HepG2 (cell line): Measurements from ENCODE around the gene PDIK1L. TPM values are rescaled to one million over a fixed set of nuclear protein-coding genes. Genes with fewer than 3 reads are reported as not detected.

Source experiments
- CREB1 ChIP-seq, 2 experiments: fragments of 450-650 bp in 1 of 2; IDR thresholded peaks; 2 replicates each; pipeline ENCODE4 v1.6.1; 2016 to 2017; ENCODE audit warnings: control low read depth in 1 of 2, mild to moderate bottlenecking in 1 of 2, missing compliant biosample characterization in 1 of 2, missing genetic modification characterization in 1 of 2
- CREB3 ChIP-seq: sonication (generic); formaldehyde crosslinking; IDR thresholded peaks from 2 replicates; pipeline ENCODE4 v1.5.0; 2020; ENCODE audit warnings: missing genetic modification reagents
- FOSL1 ChIP-seq: sonication (generic); formaldehyde crosslinking; IDR thresholded peaks from 2 replicates; pipeline ENCODE4 v1.9.0; 2021; ENCODE audit warnings: missing genetic modification reagents, borderline replicate concordance
- FOXP1 ChIP-seq, 2 experiments: fragments of 450-650 bp in 1 of 2; IDR thresholded peaks; 2 replicates each; pipeline ENCODE4 v1.6.1; 2017 to 2018; ENCODE audit warnings: antibody characterized with exemption in 1 of 2
- JUND ChIP-seq: sonication (generic); formaldehyde crosslinking; IDR thresholded peaks from 2 replicates; pipeline ENCODE4 v1.8.0; 2022; ENCODE audit warnings: mild to moderate bottlenecking, missing genetic modification reagents
- KDM5A ChIP-seq: fragments of 200-600 bp; sonication (generic); IDR thresholded peaks from 2 replicates; pipeline ENCODE4 v1.7.0; 2018; ENCODE audit warnings: antibody characterized with exemption, mild to moderate bottlenecking, low read length, borderline replicate concordance
- NPAS2 ChIP-seq: sonication (generic); formaldehyde crosslinking; IDR thresholded peaks from 2 replicates; pipeline ENCODE4 v1.8.0; 2022; ENCODE audit warnings: mild to moderate bottlenecking, missing genetic modification reagents, borderline replicate concordance
- SALL2 ChIP-seq: sonication (generic); formaldehyde crosslinking; IDR thresholded peaks from 2 replicates; pipeline ENCODE4 v1.8.1; 2023; ENCODE audit warnings: mild to moderate bottlenecking, missing genetic modification reagents, inconsistent platforms
- THYN1 ChIP-seq: sonication (generic); formaldehyde crosslinking; IDR thresholded peaks from 2 replicates; pipeline ENCODE4 v1.8.1; 2023; ENCODE audit warnings: low read depth, mild to moderate bottlenecking, moderate library complexity, missing genetic modification reagents, borderline replicate concordance
- ZBTB25 ChIP-seq: IDR thresholded peaks from 2 replicates; pipeline ENCODE4 v1.6.1; 2018; ENCODE audit warnings: missing genetic modification reagents
- ZBTB46 ChIP-seq: sonication (generic); formaldehyde crosslinking; IDR thresholded peaks from 2 replicates; pipeline ENCODE4 v1.4.0; 2020; ENCODE audit warnings: mild to moderate bottlenecking, missing genetic modification reagents, borderline replicate concordance
- ZMYM4 ChIP-seq: sonication (generic); formaldehyde crosslinking; IDR thresholded peaks from 2 replicates; pipeline ENCODE4 v1.8.1; 2023; ENCODE audit warnings: mild to moderate bottlenecking, missing genetic modification reagents
- ZNF296 ChIP-seq: sonication (generic); formaldehyde crosslinking; conservative IDR thresholded peaks from 2 replicates; pipeline ENCODE4 v1.5.0; 2020; ENCODE audit warnings: mild to moderate bottlenecking, missing genetic modification reagents
- polyA plus RNA-seq, 8 experiments: library from polyadenylated mRNA; depleted of rRNA in 3 of 8; stranded (reverse) in 7 of 8; unstranded in 1 of 8; fragments of >200 nt; fragmentation: Illumina TruSeq in 4 of 8; extraction: Trizol in 4 of 8; gene quantifications; 2 replicates each; pipeline versions ENCODE4 v1.2.1 to v1.2.3, GENCODE V29; 2011 to 2016; ENCODE audit warnings: low read depth in 4 of 8, missing spikeins in 1 of 8, mixed read lengths in 1 of 8; ENCODE audit not compliant: insufficient read depth in 1 of 8
- total RNA-seq, 5 experiments: library from RNA; depleted of rRNA; stranded (reverse); fragments of >200 nt; fragmentation: Illumina TruSeq; extraction: Trizol; gene quantifications; 2 replicates each; pipeline ENCODE4 v1.2.3, GENCODE V29; 2016; ENCODE audit warnings: low read depth in 1 of 5
- TF ChIP-seq, protein P1 (sequence below): sonication (generic); formaldehyde crosslinking; IDR thresholded peaks from 2 replicates; pipeline ENCODE4 v1.8.0; 2022; ENCODE audit warnings: mild to moderate bottlenecking, missing genetic modification reagents, borderline replicate concordance
- TF ChIP-seq, protein P2 (sequence below): sonication (generic); formaldehyde crosslinking; IDR thresholded peaks from 2 replicates; pipeline ENCODE4 v1.9.0; 2022; ENCODE audit warnings: missing genetic modification reagents, mild to moderate bottlenecking, borderline replicate concordance
- TF ChIP-seq, protein P3 (sequence below): sonication (generic); formaldehyde crosslinking; IDR thresholded peaks from 2 replicates; pipeline ENCODE4 v1.5.1; 2020; ENCODE audit warnings: missing genetic modification reagents, mild to moderate bottlenecking, borderline replicate concordance

PDIK1L gene
- total and polyA plus RNA-seq, 2 of the 13 experiments (the other 11 are each of a cell fraction or from before 2014, with no cell fraction given) = 1.9 to 4.6 TPM

DNA sequence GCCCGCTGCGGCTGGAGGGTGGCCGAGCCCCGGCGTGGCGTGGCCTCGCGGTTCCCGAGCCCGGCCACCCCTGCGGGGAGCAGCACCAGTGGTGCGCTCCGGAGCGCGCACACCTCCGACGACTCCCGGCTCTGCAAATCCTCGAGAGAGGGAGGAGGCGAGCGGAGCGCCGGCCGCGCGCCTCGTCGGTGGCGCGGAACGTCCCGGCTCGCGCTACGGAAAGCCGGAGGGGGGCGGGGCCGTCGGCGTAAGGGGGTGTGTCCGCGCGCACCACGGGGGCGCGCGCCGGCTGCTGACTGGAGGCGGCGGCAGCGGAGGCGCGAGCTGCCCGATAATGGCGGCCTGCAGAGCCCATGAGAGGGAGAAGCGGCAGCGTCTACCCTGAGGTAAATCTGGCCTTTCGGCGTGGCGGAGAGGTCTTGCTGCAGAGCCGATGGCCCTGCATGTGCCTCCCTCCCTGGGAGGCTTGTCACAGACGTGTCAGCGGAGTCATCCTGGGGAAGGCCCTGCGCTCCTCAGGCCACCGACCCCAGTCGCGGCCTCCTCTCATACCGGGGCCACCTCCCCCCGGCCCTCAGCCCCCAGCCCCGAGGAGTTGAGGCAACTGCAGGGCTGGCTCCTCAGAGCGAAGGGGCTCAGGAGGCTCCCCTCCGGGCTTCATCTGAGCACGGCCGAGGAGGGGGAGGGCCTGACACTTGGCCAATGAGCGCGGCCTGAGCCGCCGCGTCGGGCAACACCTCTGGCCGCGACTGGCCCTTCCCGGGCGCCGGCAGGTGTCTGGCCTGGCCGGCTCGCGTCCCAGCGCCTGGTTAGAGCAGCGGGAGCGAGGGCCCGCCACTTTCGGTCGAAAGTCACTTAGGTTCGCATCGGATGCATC, at the start of gene PDIK1L (continued):
- TF ChIP-seq ZBTB25 (CRISPR knock-in tag) (0 out of 2 replicates have a peak, but pooled peaks have one; percentile 13), ZBTB46 (no peak), NPAS2 (no peak), FOSL1 (no peak), CREB3 (CRISPR knock-in tag) (peak; percentile 26; the same call in 1 of the 2 replicates), ZNF296 (no peak), FOXP1 (IDR thresholded peaks at IDR 0.05) (no peak), FOXP1 (CRISPR knock-in tag; IDR thresholded peaks at IDR 0.05) (no peak), KDM5A (peak; percentile 81), SALL2 (CRISPR knock-in tag) (no peak), ZMYM4 (CRISPR knock-in tag) (no peak), CREB1 (IDR thresholded peaks at IDR 0.05) (peak; percentile 30; the same call in 1 of the 2 replicates), CREB1 (CRISPR knock-in tag; IDR thresholded peaks at IDR 0.05) (peak; percentile 75), JUND (CRISPR knock-in tag) (no peak), THYN1 (CRISPR knock-in tag) (no peak)
- TF ChIP-seq, protein P1, sequence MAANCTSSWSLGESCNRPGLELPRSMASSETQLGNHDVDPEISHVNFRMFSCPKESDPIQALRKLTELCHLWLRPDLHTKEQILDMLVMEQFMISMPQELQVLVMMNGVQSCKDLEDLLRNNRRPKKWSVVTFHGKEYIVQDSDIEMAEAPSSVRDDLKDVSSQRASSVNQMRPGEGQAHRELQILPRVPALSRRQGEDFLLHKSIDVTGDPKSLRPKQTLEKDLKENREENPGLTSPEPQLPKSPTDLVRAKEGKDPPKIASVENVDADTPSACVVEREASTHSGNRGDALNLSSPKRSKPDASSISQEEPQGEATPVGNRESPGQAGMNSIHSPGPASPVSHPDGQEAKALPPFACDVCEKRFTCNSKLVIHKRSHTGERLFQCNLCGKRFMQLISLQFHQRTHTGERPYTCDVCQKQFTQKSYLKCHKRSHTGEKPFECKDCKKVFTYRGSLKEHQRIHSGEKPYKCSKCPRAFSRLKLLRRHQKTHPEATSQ (CRISPR knock-in tag) = no peak
- TF ChIP-seq, protein P2, sequence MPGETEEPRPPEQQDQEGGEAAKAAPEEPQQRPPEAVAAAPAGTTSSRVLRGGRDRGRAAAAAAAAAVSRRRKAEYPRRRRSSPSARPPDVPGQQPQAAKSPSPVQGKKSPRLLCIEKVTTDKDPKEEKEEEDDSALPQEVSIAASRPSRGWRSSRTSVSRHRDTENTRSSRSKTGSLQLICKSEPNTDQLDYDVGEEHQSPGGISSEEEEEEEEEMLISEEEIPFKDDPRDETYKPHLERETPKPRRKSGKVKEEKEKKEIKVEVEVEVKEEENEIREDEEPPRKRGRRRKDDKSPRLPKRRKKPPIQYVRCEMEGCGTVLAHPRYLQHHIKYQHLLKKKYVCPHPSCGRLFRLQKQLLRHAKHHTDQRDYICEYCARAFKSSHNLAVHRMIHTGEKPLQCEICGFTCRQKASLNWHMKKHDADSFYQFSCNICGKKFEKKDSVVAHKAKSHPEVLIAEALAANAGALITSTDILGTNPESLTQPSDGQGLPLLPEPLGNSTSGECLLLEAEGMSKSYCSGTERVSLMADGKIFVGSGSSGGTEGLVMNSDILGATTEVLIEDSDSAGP (CRISPR knock-in tag) = no peak; the same call in 1 of the 2 replicates
- TF ChIP-seq, protein P3, sequence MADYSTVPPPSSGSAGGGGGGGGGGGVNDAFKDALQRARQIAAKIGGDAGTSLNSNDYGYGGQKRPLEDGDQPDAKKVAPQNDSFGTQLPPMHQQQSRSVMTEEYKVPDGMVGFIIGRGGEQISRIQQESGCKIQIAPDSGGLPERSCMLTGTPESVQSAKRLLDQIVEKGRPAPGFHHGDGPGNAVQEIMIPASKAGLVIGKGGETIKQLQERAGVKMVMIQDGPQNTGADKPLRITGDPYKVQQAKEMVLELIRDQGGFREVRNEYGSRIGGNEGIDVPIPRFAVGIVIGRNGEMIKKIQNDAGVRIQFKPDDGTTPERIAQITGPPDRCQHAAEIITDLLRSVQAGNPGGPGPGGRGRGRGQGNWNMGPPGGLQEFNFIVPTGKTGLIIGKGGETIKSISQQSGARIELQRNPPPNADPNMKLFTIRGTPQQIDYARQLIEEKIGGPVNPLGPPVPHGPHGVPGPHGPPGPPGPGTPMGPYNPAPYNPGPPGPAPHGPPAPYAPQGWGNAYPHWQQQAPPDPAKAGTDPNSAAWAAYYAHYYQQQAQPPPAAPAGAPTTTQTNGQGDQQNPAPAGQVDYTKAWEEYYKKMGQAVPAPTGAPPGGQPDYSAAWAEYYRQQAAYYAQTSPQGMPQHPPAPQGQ = no peak
